H1 (cell line): ENCODE measurements around the gene MAD2L2.

Source experiments
- RFX5 ChIP-seq: IDR thresholded peaks from 2 replicates; pipeline ENCODE4 v1.6.1; 2011; ENCODE audit warnings: low read depth, low read length, improper control_type of control experiment, borderline replicate concordance
- YY1 ChIP-seq: IDR thresholded peaks from 2 replicates; pipeline ENCODE4 v1.6.1; 2011; ENCODE audit warnings: low read depth, mild to moderate bottlenecking, low read length
- TF ChIP-seq, protein P1 (sequence below): fragments of 300-600 bp; sonication (generic); IDR thresholded peaks from 2 replicates; pipeline ENCODE4 v1.7.1; 2012; ENCODE audit warnings: low read length, moderate library complexity, mild to moderate bottlenecking, inconsistent platforms; ENCODE audit not compliant: insufficient replicate concordance

DNA sequence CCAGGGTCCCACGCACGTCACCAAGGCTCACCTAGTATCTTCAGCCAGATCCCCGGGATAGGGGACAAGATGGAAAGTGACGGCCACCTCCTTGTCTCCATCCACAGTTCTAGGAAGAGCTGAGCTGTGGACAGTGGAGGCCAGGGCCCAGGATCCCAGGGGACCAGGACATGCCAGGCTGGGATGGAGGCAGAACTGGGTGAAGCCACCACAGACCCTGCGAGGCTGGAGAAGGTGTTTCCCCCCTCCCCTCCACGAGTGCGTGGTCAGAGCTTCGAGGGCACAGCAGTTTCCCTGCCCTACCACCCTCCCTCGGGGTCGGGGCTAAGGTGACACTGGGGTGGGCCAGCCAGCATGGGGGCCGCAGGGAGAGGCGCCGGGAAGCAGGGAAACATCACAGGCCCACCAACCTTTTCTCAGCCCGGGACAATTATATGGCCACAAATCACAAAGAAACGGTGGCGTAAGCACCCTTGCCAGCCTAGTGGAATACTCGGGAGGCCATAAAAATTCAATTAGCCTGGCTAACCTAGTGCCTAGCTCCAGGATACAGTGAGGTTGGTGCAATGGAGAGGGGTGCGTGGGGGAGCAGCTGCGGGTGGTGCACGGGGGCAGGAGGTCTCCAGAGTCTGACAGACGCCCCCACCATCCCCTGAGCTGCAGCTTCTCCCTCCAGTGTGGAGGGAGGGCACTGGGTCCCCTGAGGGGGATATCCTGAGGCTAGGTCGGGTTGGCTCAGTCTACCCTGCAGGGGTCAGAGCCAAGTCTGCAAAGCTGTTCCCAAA, 23.9 kb upstream of the MAD2L2 start:
- TF ChIP-seq YY1 (no peak), RFX5 (no peak)
- TF ChIP-seq, protein P1, sequence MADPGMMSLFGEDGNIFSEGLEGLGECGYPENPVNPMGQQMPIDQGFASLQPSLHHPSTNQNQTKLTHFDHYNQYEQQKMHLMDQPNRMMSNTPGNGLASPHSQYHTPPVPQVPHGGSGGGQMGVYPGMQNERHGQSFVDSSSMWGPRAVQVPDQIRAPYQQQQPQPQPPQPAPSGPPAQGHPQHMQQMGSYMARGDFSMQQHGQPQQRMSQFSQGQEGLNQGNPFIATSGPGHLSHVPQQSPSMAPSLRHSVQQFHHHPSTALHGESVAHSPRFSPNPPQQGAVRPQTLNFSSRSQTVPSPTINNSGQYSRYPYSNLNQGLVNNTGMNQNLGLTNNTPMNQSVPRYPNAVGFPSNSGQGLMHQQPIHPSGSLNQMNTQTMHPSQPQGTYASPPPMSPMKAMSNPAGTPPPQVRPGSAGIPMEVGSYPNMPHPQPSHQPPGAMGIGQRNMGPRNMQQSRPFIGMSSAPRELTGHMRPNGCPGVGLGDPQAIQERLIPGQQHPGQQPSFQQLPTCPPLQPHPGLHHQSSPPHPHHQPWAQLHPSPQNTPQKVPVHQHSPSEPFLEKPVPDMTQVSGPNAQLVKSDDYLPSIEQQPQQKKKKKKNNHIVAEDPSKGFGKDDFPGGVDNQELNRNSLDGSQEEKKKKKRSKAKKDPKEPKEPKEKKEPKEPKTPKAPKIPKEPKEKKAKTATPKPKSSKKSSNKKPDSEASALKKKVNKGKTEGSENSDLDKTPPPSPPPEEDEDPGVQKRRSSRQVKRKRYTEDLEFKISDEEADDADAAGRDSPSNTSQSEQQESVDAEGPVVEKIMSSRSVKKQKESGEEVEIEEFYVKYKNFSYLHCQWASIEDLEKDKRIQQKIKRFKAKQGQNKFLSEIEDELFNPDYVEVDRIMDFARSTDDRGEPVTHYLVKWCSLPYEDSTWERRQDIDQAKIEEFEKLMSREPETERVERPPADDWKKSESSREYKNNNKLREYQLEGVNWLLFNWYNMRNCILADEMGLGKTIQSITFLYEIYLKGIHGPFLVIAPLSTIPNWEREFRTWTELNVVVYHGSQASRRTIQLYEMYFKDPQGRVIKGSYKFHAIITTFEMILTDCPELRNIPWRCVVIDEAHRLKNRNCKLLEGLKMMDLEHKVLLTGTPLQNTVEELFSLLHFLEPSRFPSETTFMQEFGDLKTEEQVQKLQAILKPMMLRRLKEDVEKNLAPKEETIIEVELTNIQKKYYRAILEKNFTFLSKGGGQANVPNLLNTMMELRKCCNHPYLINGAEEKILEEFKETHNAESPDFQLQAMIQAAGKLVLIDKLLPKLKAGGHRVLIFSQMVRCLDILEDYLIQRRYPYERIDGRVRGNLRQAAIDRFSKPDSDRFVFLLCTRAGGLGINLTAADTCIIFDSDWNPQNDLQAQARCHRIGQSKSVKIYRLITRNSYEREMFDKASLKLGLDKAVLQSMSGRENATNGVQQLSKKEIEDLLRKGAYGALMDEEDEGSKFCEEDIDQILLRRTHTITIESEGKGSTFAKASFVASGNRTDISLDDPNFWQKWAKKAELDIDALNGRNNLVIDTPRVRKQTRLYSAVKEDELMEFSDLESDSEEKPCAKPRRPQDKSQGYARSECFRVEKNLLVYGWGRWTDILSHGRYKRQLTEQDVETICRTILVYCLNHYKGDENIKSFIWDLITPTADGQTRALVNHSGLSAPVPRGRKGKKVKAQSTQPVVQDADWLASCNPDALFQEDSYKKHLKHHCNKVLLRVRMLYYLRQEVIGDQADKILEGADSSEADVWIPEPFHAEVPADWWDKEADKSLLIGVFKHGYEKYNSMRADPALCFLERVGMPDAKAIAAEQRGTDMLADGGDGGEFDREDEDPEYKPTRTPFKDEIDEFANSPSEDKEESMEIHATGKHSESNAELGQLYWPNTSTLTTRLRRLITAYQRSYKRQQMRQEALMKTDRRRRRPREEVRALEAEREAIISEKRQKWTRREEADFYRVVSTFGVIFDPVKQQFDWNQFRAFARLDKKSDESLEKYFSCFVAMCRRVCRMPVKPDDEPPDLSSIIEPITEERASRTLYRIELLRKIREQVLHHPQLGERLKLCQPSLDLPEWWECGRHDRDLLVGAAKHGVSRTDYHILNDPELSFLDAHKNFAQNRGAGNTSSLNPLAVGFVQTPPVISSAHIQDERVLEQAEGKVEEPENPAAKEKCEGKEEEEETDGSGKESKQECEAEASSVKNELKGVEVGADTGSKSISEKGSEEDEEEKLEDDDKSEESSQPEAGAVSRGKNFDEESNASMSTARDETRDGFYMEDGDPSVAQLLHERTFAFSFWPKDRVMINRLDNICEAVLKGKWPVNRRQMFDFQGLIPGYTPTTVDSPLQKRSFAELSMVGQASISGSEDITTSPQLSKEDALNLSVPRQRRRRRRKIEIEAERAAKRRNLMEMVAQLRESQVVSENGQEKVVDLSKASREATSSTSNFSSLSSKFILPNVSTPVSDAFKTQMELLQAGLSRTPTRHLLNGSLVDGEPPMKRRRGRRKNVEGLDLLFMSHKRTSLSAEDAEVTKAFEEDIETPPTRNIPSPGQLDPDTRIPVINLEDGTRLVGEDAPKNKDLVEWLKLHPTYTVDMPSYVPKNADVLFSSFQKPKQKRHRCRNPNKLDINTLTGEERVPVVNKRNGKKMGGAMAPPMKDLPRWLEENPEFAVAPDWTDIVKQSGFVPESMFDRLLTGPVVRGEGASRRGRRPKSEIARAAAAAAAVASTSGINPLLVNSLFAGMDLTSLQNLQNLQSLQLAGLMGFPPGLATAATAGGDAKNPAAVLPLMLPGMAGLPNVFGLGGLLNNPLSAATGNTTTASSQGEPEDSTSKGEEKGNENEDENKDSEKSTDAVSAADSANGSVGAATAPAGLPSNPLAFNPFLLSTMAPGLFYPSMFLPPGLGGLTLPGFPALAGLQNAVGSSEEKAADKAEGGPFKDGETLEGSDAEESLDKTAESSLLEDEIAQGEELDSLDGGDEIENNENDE: no peak
